ENCODE measurements around the gene ZMYM2.
"Not testable (repeated sequence)": the region's sequence is repeated elsewhere in the genome, so short reads cannot be mapped to it uniquely, and the experiment has no call there.

The ZMYM2 gene

GRCh38 chr13:19958155-19959111, at the start of gene ZMYM2:
ZMYM2 (plus strand) TSS chr13:19958727; CDS start chr13:19993073, 34,346 bp downstream.
- peak; percentile 68 for DNase-seq

- no peak for DNase-seq
These were observed 48.0 kb upstream of the ZMYM2 start for GRCh38 chr13:19910336-19911072.

GRCh38 chr13:19927117-19927748, 31.3 kb upstream of the ZMYM2 start:
- peak; percentile 19 for DNase-seq

- DNase-seq: no peak
These were observed 18.4 kb upstream of the ZMYM2 start for GRCh38 chr13:19940106-19940505.

- DNase-seq: no peak
These were observed 8.2 kb upstream of the ZMYM2 start for GRCh38 chr13:19950374-19950773.

- no peak for DNase-seq
These were observed 5.7 kb upstream of the ZMYM2 start for GRCh38 chr13:19952850-19953249.

GRCh38 chr13:19955873-19956559, 2.5 kb upstream of the ZMYM2 start:
- DNase-seq: no peak

- DNase-seq: peak; percentile 60
These were observed 990 bp upstream of the ZMYM2 start for GRCh38 chr13:19957320-19958154.

GRCh38 chr13:19959141-19959830, 759 bp downstream of the ZMYM2 start:
- peak; percentile 22 for DNase-seq

- DNase-seq: peak; percentile 95
These were observed 1.5 kb downstream of the ZMYM2 start for GRCh38 chr13:19959831-19960652.

- DNase-seq: no peak
These were observed 2.1 kb downstream of the ZMYM2 start for GRCh38 chr13:19960653-19960976.

- DNase-seq: no peak
These were observed 3.0 kb downstream of the ZMYM2 start for GRCh38 chr13:19961489-19961888.

- no peak for DNase-seq
These were observed 3.4 kb downstream of the ZMYM2 start for GRCh38 chr13:19961924-19962323.

GRCh38 chr13:19962894-19963293, 4.4 kb downstream of the ZMYM2 start:
- DNase-seq: no peak

GRCh38 chr13:19967621-19968020, 9.1 kb downstream of the ZMYM2 start:
- DNase-seq: no peak

- not testable (repeated sequence) for DNase-seq
These were observed 16.0 kb downstream of the ZMYM2 start for GRCh38 chr13:19974498-19975009.

- no peak for DNase-seq
These were observed 20.4 kb downstream of the ZMYM2 start for GRCh38 chr13:19978831-19979437.

- DNase-seq: no peak
These were observed 23.2 kb downstream of the ZMYM2 start for GRCh38 chr13:19981685-19982238.

GRCh38 chr13:19982447-19983043, 24.0 kb downstream of the ZMYM2 start:
- no peak for DNase-seq
